Measurements from ENCODE around the gene CTDNEP1. TPM values are rescaled to one million over a fixed set of nuclear protein-coding genes. Genes with fewer than 3 reads are reported as not detected.

The CTDNEP1 gene
- total and polyA plus RNA-seq, 2 of the 4 experiments (the other 2 are of a cell fraction) = 23.8 to 132 TPM

DNA sequence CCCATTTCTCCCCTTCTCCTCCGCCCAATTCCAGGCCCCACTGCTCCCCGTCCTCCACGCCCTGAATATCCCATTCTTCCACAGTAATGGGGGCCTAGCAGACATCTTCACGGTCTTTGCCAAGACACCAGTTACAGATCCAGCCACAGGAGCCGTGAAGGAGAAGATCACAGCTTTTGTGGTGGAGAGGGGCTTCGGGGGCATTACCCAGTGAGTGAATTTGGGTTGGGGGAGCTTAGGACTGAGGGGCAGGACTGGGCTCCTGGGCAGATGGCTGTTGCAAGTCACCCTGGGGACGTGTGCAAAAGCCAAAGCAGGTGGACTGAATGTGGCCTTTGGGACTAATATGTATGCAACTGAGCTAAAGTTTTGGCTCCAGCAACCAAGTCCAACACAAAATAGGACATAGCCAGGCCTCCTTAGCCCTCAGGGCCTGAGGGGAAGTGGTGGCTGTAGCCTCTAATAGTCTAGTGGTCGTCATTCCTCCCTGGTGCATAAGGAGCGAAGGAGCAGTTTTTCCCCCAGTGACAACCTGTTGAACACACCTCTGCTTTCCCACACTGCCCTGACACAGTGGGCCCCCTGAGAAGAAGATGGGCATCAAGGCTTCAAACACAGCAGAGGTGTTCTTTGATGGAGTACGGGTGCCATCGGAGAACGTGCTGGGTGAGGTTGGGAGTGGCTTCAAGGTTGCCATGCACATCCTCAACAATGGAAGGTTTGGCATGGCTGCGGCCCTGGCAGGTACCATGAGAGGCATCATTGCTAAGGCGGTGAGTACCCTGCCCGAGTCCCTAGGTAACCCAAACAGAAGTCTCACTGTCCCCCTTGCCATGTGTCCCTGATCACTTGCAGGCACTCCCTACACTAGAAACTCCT is 29.2 kb downstream of the CTDNEP1 start:
- H3K79me1 ChIP-seq (ENCODE audit: low read depth in 1 of 2, low read length in 2 of 2) = peaks cover 8 to 75% of the 10 kb centered on the region in 2 experiments
- CTCF ChIA-PET = no interaction called here
- intact Hi-C loops (cut with micrococcal nuclease) (no loop called here), dilution Hi-C loops (cut with HindIII; ENCODE audit: low sequenced_read_pairs, unreplicated experiment) (no loop called here), in situ Hi-C loops (cut with MboI; ENCODE audit: low sequenced_read_pairs) (no loop called here)
- peaks cover 61% of the 10 kb centered on the region for H3K36me3 ChIP-seq (ENCODE audit: control insufficient read depth, insufficient read depth, low read length)
- H3K9me3 ChIP-seq (ENCODE audit: control insufficient read depth, insufficient read depth, low read length) = no peaks in the 10 kb centered on the region
- peaks cover 32% of the 10 kb centered on the region for H4K20me1 ChIP-seq (ENCODE audit: insufficient read depth, low read length)
- peak overlapping the region in 1 of 2 experiments; percentile 14; a peak in 1 of 4 replicates for H4K8ac ChIP-seq (ENCODE audit: low read depth in 2 of 2, low read length in 2 of 2)
- no peak overlapping the region for H4K5ac ChIP-seq (ENCODE audit: low read depth, low read length)
- no peak overlapping the region for H3K14ac ChIP-seq (replicated peaks; ENCODE audit: low read depth, low read length)
- H3K56ac ChIP-seq (ENCODE audit: extremely low read depth, insufficient read depth, low read length) = no peak overlapping the region
- 90% methylated on average over 3 of the region's 15 CpGs; no CpG with 5 or more reads in 1 of the 2 experiments for WGBS, 2 experiments (ENCODE audit: extremely low coverage in 2 of 2, insufficient read length in 1 of 2)
- ATAC-seq (ENCODE audit: low read depth) (no peak), DNase-seq (no peak)
- no peak overlapping the region for H4K91ac ChIP-seq (ENCODE audit: insufficient read depth, low read depth, low read length)
- H3K27me3 ChIP-seq (ENCODE audit: control insufficient read depth, insufficient read depth, low read length) = no peaks in the 10 kb centered on the region
- no peak for TF ChIP-seq CHD1 (IDR thresholded peaks at IDR 0.05; ENCODE audit: low read depth, low read length)
- no peak for TF ChIP-seq RAD21 (IDR thresholded peaks at IDR 0.05; ENCODE audit: low read length)
- TF ChIP-seq BHLHE40 (IDR thresholded peaks at IDR 0.05; ENCODE audit: low read depth, low read length) = no peak
- no peak for TF ChIP-seq RCOR1 (IDR thresholded peaks at IDR 0.05; ENCODE audit: insufficient replicate concordance, low read length)
- TF ChIP-seq FOS (IDR thresholded peaks at IDR 0.05; ENCODE audit: low read depth, low read length) = no peak
- no peak for TF ChIP-seq MXI1 (IDR thresholded peaks at IDR 0.05; ENCODE audit: borderline replicate concordance, low read depth, low read length)
- TF ChIP-seq RFX5 (IDR thresholded peaks at IDR 0.05; ENCODE audit: low read depth, low read length) = no peak
- TF ChIP-seq, protein P1, sequence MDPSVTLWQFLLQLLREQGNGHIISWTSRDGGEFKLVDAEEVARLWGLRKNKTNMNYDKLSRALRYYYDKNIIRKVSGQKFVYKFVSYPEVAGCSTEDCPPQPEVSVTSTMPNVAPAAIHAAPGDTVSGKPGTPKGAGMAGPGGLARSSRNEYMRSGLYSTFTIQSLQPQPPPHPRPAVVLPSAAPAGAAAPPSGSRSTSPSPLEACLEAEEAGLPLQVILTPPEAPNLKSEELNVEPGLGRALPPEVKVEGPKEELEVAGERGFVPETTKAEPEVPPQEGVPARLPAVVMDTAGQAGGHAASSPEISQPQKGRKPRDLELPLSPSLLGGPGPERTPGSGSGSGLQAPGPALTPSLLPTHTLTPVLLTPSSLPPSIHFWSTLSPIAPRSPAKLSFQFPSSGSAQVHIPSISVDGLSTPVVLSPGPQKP (IDR thresholded peaks at IDR 0.05; ENCODE audit: borderline replicate concordance, low read depth, low read length) = no peak
- no peak for TF ChIP-seq MAZ (IDR thresholded peaks at IDR 0.05; ENCODE audit: borderline replicate concordance, low read depth, low read length)
- TF ChIP-seq CEBPB (IDR thresholded peaks at IDR 0.05; ENCODE audit: low read depth, low read length) = no peak
- TF ChIP-seq NFE2L2 (IDR thresholded peaks at IDR 0.05; ENCODE audit: low read depth, low read length) = no peak
- TF ChIP-seq SMC3 (IDR thresholded peaks at IDR 0.05; ENCODE audit: low read depth, low read length) = no peak
- TF ChIP-seq, protein P2, sequence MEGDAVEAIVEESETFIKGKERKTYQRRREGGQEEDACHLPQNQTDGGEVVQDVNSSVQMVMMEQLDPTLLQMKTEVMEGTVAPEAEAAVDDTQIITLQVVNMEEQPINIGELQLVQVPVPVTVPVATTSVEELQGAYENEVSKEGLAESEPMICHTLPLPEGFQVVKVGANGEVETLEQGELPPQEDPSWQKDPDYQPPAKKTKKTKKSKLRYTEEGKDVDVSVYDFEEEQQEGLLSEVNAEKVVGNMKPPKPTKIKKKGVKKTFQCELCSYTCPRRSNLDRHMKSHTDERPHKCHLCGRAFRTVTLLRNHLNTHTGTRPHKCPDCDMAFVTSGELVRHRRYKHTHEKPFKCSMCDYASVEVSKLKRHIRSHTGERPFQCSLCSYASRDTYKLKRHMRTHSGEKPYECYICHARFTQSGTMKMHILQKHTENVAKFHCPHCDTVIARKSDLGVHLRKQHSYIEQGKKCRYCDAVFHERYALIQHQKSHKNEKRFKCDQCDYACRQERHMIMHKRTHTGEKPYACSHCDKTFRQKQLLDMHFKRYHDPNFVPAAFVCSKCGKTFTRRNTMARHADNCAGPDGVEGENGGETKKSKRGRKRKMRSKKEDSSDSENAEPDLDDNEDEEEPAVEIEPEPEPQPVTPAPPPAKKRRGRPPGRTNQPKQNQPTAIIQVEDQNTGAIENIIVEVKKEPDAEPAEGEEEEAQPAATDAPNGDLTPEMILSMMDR (conservative IDR thresholded peaks at IDR 0.05; ENCODE audit: low read depth, low read length) = no peak
- no peak for TF ChIP-seq MAFK (IDR thresholded peaks at IDR 0.05; ENCODE audit: low read depth, low read length)
- H3K4me3 ChIP-seq (ENCODE audit: insufficient read depth, low read depth, low read length) = no peak overlapping the region
- H3K9me1 ChIP-seq (ENCODE audit: insufficient read depth, low read length) = peaks cover 13% of the 10 kb centered on the region; the same call in 1 of the 2 replicates
- no peak overlapping the region for H3K9ac ChIP-seq (ENCODE audit: low read depth, low read length)
- H3K27ac ChIP-seq (ENCODE audit: insufficient read depth, low read length) = no peak overlapping the region
- H2AK5ac ChIP-seq (ENCODE audit: low read depth, low read length) = no peak overlapping the region; the same call in 1 of the 2 replicates
- H3K18ac ChIP-seq (ENCODE audit: low read depth, low read length) = no peak overlapping the region
- no peak overlapping the region for H3K4ac ChIP-seq (ENCODE audit: low read depth, low read length)
- no peak overlapping the region for H3K4me2 ChIP-seq (ENCODE audit: low read depth, low read length)
- H3K4me1 ChIP-seq (ENCODE audit: control insufficient read depth, insufficient read depth, low read length) = peaks cover 14% of the 10 kb centered on the region
- no peak overlapping the region for H2BK15ac ChIP-seq (ENCODE audit: low read depth, low read length)
- H2BK5ac ChIP-seq (ENCODE audit: low read depth, low read length, poor library complexity, severe bottlenecking) = no peak overlapping the region
- no peak overlapping the region for H2BK20ac ChIP-seq (ENCODE audit: low read depth, low read length)
- H2BK120ac ChIP-seq (ENCODE audit: low read depth, low read length) = no peak overlapping the region
- no peak overlapping the region for H2AFZ ChIP-seq (replicated peaks; ENCODE audit: low read length, poor library complexity)
- 0 out of 2 replicates have a peak overlapping the region, but pooled peaks have one; percentile 33 for H3K23ac ChIP-seq (ENCODE audit: low read depth, low read length)
- POLR2A ChIA-PET (ENCODE audit: unreplicated experiment) = interaction anchor here (1.5 kb wide), 1 partner anchor 12 kb away, joined by 4 read pairs; the partner anchor contains the start of gene DVL2
- peak overlapping the region; percentile 52 for H2AK9ac ChIP-seq (replicated peaks; ENCODE audit: low read depth, low read length, poor library complexity)
- no TSS peak for BruUV-seq (replicated peaks)
